Stimulated activated CD8-positive, alpha-beta memory T cell treated with anti-CD3 and anti-CD28 coated beads, Interleukin-7, amount 100 ng/mL, for 4 hours (primary cell): Measurements from ENCODE around the gene KANK4.

Experiments
- DNase-seq, 2 donors: peaks; one replicate each; pipeline ENCODE4 v3.0.0-alpha.2; 2020; ENCODE audit warnings: low read depth in 2 of 2

Gene KANK4

GRCh38 chr1:62336995-62337705, 17.9 kb upstream of the KANK4 start:
- DNase-seq, result no peak

- DNase-seq, result no peak
Measured at GRCh38 chr1:62336638-62336994, 17.4 kb upstream of the KANK4 start.

- no peak for DNase-seq
Measured at GRCh38 chr1:62335656-62336055, 16.4 kb upstream of the KANK4 start.

- no peak for DNase-seq
Measured at GRCh38 chr1:62334434-62334985, 15.3 kb upstream of the KANK4 start.

- DNase-seq, result no peak
Measured at GRCh38 chr1:62333441-62333840, 14.2 kb upstream of the KANK4 start.

GRCh38 chr1:62327360-62328055, 8.3 kb upstream of the KANK4 start:
- no peak for DNase-seq

GRCh38 chr1:62325681-62326080, 6.4 kb upstream of the KANK4 start:
- DNase-seq, result no peak

- no peak for DNase-seq
Measured at GRCh38 chr1:62325081-62325480, 5.8 kb upstream of the KANK4 start.

- DNase-seq, result no peak
Measured at GRCh38 chr1:62321446-62321845, 2.2 kb upstream of the KANK4 start.

- DNase-seq, result no peak
Measured at GRCh38 chr1:62318320-62318755, 896 bp downstream of the KANK4 start.

GRCh38 chr1:62317021-62317768, 2.0 kb downstream of the KANK4 start:
- no peak for DNase-seq

GRCh38 chr1:62316135-62316534, 3.1 kb downstream of the KANK4 start:
- no peak for DNase-seq

GRCh38 chr1:62315387-62315786, 3.8 kb downstream of the KANK4 start:
- no peak for DNase-seq

- DNase-seq, result no peak
Measured at GRCh38 chr1:62314454-62315350, 4.5 kb downstream of the KANK4 start.

GRCh38 chr1:62312698-62313097, 6.5 kb downstream of the KANK4 start:
- DNase-seq, result no peak

GRCh38 chr1:62311473-62311943, 7.7 kb downstream of the KANK4 start:
- no peak for DNase-seq

- no peak for DNase-seq
Measured at GRCh38 chr1:62309906-62310305, 9.3 kb downstream of the KANK4 start.

- no peak for DNase-seq
Measured at GRCh38 chr1:62308606-62309005, 10.6 kb downstream of the KANK4 start.

- DNase-seq, result no peak
Measured at GRCh38 chr1:62307895-62308492, 11.2 kb downstream of the KANK4 start.

- DNase-seq, result no peak
Measured at GRCh38 chr1:62307446-62307845, 11.8 kb downstream of the KANK4 start.

GRCh38 chr1:62306065-62306464, 13.2 kb downstream of the KANK4 start:
- no peak for DNase-seq
